GM10266 (cell line): ENCODE measurements around the gene CXCL16.

ENCODE experiments used
- DNase-seq: peaks from one replicate; pipeline ENCODE4 v3.0.0; 2012; ENCODE audit errors: extremely low spot score
- TF ChIP-seq, protein P1 (sequence below): IDR thresholded peaks from 2 replicates; pipeline ENCODE4 v1.5.1; 2012; ENCODE audit warnings: mild to moderate bottlenecking, low read depth; ENCODE audit not compliant: control insufficient read depth, insufficient read depth; ENCODE audit errors: missing control alignments

The CXCL16 gene

DNA sequence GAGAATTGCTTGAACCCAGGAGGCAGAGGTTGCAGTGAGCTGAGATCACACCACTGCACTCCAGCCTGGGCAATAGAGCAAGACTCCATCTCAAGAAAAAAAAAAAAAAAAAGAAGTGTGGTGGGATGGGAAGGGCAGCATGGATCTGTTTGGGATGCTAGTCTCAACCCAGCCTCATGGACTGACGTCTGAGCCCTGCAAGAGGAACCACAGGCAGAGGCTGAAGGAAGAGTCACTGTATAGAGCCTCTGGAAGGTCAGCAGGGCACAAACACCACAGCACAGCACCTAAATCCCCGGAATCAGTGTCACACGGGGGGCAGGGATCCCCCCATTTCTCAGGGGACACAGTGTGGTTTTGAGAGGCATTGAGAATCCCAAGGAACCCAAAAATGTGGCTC is 10.9 kb upstream of the CXCL16 start:
- TF ChIP-seq, protein P1, sequence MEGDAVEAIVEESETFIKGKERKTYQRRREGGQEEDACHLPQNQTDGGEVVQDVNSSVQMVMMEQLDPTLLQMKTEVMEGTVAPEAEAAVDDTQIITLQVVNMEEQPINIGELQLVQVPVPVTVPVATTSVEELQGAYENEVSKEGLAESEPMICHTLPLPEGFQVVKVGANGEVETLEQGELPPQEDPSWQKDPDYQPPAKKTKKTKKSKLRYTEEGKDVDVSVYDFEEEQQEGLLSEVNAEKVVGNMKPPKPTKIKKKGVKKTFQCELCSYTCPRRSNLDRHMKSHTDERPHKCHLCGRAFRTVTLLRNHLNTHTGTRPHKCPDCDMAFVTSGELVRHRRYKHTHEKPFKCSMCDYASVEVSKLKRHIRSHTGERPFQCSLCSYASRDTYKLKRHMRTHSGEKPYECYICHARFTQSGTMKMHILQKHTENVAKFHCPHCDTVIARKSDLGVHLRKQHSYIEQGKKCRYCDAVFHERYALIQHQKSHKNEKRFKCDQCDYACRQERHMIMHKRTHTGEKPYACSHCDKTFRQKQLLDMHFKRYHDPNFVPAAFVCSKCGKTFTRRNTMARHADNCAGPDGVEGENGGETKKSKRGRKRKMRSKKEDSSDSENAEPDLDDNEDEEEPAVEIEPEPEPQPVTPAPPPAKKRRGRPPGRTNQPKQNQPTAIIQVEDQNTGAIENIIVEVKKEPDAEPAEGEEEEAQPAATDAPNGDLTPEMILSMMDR = no peak
- DNase-seq = no peak

DNA sequence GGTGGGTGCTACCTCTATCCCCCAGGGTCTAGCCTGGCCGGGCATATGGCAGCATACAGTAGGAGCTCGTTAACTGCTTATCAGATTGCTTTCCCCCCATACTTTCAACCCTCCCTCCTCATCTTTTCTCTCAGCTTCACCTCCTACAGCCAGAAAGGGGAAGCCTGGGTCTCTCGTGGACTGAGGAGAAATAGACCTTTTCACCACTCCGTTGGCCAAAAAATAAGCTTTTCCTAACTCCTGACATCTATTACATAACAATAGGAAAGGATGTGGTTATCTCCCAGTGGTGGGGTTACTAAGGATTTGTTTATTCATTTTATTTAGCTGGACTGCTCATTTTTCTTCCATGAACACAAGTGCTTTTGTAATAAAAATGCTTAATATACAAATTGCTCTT is 9.0 kb upstream of the CXCL16 start:
- TF ChIP-seq, protein P1 = no peak
- no peak for DNase-seq

DNA sequence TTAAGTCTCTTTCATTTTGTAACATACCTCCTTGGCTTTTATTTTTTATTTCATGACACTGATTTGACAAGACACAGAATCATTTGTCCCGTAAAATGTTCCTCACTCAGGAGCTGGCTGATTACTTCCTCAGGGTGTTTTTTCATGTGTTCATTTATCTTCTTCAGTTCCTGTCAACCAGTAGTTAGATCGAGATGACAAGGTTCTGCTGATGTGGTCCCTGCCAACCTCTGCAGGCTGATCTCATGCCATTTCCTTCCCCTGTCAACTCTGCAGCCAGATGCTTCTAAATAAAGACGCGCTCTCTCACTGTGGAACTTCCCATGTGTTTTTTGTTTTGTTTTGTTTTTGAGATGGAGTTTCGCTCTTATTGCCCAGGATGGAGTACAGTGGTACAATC is 8.1 kb upstream of the CXCL16 start:
- peak; percentile 45 for DNase-seq

DNA sequence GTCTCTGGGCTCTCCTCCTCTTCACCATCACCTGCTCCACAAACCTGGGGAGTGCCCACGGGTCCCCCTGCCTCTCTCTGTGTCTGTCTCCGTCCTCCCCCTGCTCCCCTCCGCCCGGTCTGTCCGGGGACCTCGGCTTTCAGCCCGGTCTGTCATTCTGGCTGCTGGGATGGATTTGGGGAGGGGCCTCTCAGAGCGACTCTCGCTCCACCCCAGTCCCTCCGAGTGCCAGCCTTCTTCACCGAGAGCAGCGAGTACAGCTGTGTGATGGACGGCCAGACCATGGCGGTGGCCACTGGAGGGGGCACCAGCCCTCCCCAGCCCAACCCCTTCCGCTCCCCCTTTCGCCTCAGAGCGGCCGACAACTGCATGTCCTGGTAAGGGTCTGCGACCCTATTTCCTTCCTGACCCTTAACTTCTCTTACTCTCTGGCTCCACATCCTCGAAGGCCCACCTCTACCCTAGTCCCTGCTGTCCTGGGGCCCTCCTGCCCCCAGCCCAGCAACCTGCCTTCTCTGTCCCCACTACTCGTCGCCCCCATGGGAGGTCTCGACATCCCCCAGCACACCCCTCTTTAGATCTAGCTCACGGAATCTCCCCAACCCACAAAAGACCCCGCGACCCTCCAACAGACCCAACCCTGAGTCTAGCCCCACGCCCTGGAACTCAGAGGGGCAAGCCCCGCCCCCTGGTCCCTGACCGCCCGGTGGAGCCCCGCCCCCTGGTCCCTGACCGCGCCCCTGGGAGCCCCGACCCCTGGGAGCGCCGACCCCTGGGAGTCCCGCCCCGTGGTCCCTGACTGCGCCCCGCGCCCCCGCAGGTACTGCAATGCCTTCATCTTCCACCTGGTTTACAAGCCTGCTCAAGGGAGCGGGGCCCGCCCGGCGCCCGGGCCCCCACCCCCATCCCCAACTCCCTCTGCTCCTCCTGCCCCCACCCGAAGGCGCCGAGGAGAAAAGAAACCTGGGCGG is 5.6 kb upstream of the CXCL16 start:
- TF ChIP-seq, protein P1 = no peak
- no peak for DNase-seq

More for the DNA sequence above, 8.1 kb upstream of the CXCL16 start:
- TF ChIP-seq, protein P1 = no peak

DNA sequence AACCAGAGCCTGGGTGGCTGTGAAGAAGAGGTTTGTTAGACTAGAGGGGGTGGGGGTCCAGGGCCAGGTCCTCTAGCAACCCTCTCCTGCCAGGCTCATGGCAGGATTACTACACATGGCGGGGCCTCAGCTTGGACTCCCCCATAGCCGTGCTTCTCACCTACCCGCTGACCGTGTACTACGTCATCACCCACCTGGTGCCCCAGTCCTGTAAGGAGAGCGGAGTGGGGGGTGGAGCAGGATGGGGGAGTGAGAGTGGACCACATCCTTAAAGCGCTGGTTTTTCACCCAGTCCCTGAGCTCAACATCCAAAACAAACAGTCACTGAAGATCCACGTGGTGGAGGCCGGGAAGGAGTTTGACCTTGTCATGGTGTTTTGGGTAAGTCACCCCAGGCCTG is 4.2 kb upstream of the CXCL16 start:
- DNase-seq = no peak
- TF ChIP-seq, protein P1 = no peak

DNA sequence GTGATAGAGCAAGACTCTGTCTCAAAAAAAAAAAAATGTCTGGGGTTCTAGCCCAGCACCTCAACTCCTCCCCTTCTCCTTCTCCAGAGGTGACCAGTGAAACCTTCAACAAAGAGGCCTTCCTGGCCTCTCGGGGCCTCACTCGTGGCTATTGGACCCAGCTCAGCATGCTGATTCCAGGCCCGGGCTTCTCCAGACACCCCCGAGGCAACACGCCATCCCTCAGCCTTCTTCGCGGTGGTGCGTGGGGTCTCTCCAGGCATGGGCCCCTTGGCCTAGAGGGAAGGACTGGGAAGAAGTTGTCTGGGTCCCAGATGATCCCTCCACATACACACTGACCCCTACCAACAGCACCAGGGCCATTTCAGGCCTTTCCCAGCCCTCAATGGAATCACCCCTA is 3.5 kb upstream of the CXCL16 start:
- TF ChIP-seq, protein P1 = no peak
- no peak for DNase-seq

DNA sequence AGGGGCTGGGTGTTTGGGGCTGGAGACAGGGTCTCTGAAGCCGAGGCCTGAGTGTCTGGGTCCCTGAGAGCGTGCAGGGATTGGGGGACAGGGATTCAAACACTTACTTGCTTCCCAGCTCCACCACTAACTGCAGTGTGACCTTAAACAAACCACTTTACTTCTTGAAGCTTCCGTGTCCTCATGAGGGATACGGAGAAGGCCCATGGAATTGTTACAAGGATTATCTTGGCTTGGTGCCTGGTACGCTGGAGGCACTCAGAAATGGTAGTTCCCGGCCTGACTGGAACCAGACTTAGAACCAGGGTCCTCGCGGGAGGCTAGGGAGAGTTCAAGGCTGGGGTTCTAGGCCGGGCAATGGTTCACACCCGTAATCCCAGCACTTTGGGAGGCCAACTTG is 2.9 kb upstream of the CXCL16 start:
- no peak for DNase-seq
- TF ChIP-seq, protein P1 = no peak
